T-cell (primary cell): ENCODE data around the gene SPEM1. TPM values are rescaled to one million over a fixed set of nuclear protein-coding genes. Genes with fewer than 3 reads are reported as not detected.

ENCODE experiments used
- total RNA-seq, 35 experiments: library from RNA in 6 of 35; stranded (reverse) in 6 of 35; fragments of 120-200 nt in 1 of 35; gene quantifications; one replicate each; pipeline versions ENCODE4 v1.2.1 to v1.2.4 and lab custom pipeline; 2013 to 2026

Gene SPEM1
- total RNA-seq, 5 donors from 2014 or later (not counting 1 experiment from before 2014, with no cell fraction given): not detected

Other genes with a start within 250 kb of the SPEM1 start
- 1 to 10 TPM in 2 of 5 donors, under 1 TPM in 3; 0.60 to 1.8 (median 0.82) TPM for gene ASGR1, start 241.0 kb upstream of the SPEM1 start, total RNA-seq
- gene DLG4, start 200.5 kb upstream of the SPEM1 start, total RNA-seq: 10 to 100 TPM in 2 of 5 donors, 1 to 10 TPM in 3; 8.1 to 13.6 (median 9.3) TPM
- 100 to 1,000 TPM; 275 to 424 (median 385) TPM for gene ACADVL, start 200.4 kb upstream of the SPEM1 start, total RNA-seq
- gene DVL2, start 185.8 kb upstream of the SPEM1 start, total RNA-seq: 10 to 100 TPM; 48.2 to 76.3 (median 70.4) TPM
- gene PHF23, start 180.9 kb upstream of the SPEM1 start, total RNA-seq: 10 to 100 TPM; 13.3 to 51.6 (median 43.5) TPM
- gene GABARAP, start 177.9 kb upstream of the SPEM1 start, total RNA-seq: 100 to 1,000 TPM; 197 to 278 (median 276) TPM
- 100 to 1,000 TPM; 109 to 131 (median 125) TPM for gene CTDNEP1, start 168.6 kb upstream of the SPEM1 start, total RNA-seq
- gene ELP5, start 168.1 kb upstream of the SPEM1 start, total RNA-seq: 10 to 100 TPM; 29.8 to 35.9 (median 33.3) TPM
- gene CLDN7, start 157.8 kb upstream of the SPEM1 start, total RNA-seq: 1 to 10 TPM; 2.4 to 5.9 (median 2.9) TPM
- under 1 TPM in 1 of 5 donors, not detected in 4; 0.06 TPM for gene SLC2A4, start 138.6 kb upstream of the SPEM1 start, total RNA-seq
- gene YBX2, start 125.7 kb upstream of the SPEM1 start, total RNA-seq: under 1 TPM in 4 of 5 donors, not detected in 1; 0.20 to 0.57 (median 0.45) TPM
- gene EIF5A, start 112.7 kb upstream of the SPEM1 start, total RNA-seq: 100 to 1,000 TPM; 286 to 481 (median 306) TPM
- 100 to 1,000 TPM; 114 to 129 (median 125) TPM for gene GPS2, start 105.0 kb upstream of the SPEM1 start, total RNA-seq
- gene NEURL4, start 91.0 kb upstream of the SPEM1 start, total RNA-seq: 10 to 100 TPM; 49.5 to 90.2 (median 80.0) TPM
- 100 to 1,000 TPM; 531 to 781 (median 649) TPM for gene ACAP1, start 83.8 kb upstream of the SPEM1 start, total RNA-seq
- 1 to 10 TPM; 2.4 to 7.3 (median 4.8) TPM for gene KCTD11, start 68.2 kb upstream of the SPEM1 start, total RNA-seq
- gene TMEM95, start 65.2 kb upstream of the SPEM1 start, total RNA-seq: not detected
- 10 to 100 TPM in 3 of 5 donors, 1 to 10 TPM in 2; 5.7 to 18.3 (median 16.0) TPM for gene TNK1, start 39.2 kb upstream of the SPEM1 start, total RNA-seq
- 100 to 1,000 TPM; 101 to 145 (median 140) TPM for gene PLSCR3, start 25.8 kb upstream of the SPEM1 start, total RNA-seq
- gene TMEM256, start 16.2 kb upstream of the SPEM1 start, total RNA-seq: 10 to 100 TPM; 28.7 to 48.9 (median 45.6) TPM
- 1 to 10 TPM; 6.8 to 8.9 (median 8.4) TPM for gene NLGN2, start 12.5 kb upstream of the SPEM1 start, total RNA-seq
- gene SPEM2, start 5.3 kb downstream of the SPEM1 start, total RNA-seq: not detected
- gene SPEM3, start 8.5 kb downstream of the SPEM1 start, total RNA-seq: not detected
- 10 to 100 TPM in 3 of 5 donors, 1 to 10 TPM in 2; 8.8 to 26.9 (median 23.5) TPM for gene TMEM102, start 15.1 kb downstream of the SPEM1 start, total RNA-seq
- gene FGF11, start 19.2 kb downstream of the SPEM1 start, total RNA-seq: 1 to 10 TPM; 2.4 to 4.2 (median 3.3) TPM
- 10 to 100 TPM in 3 of 5 donors, 1 to 10 TPM in 2; 6.6 to 12.0 (median 11.0) TPM for gene CHRNB1, start 24.7 kb downstream of the SPEM1 start, total RNA-seq
- 10 to 100 TPM; 64.0 to 86.6 (median 82.7) TPM for gene ZBTB4, start 59.3 kb downstream of the SPEM1 start, total RNA-seq
- gene SLC35G6, start 61.1 kb downstream of the SPEM1 start, total RNA-seq: not detected
- gene POLR2A, start 64.0 kb downstream of the SPEM1 start, total RNA-seq: 100 to 1,000 TPM; 198 to 444 (median 212) TPM
- 10 to 100 TPM; 38.3 to 72.8 (median 61.4) TPM for gene TNFSF12, start 128.7 kb downstream of the SPEM1 start, total RNA-seq
- gene TNFSF13, start 138.4 kb downstream of the SPEM1 start, total RNA-seq: 1 to 10 TPM; 1.3 to 5.6 (median 4.6) TPM
- 10 to 100 TPM; 38.7 to 43.3 (median 42.6) TPM for gene SENP3, start 141.6 kb downstream of the SPEM1 start, total RNA-seq
- gene CD68, start 159.3 kb downstream of the SPEM1 start, total RNA-seq: 1 to 10 TPM in 3 of 5 donors, not detected in 2; 4.4 to 7.0 (median 5.5) TPM
- 10 to 100 TPM; 27.0 to 31.4 (median 28.6) TPM for gene MPDU1, start 163.5 kb downstream of the SPEM1 start, total RNA-seq
- gene SOX15, start 169.8 kb downstream of the SPEM1 start, total RNA-seq: 1 to 10 TPM in 2 of 5 donors, under 1 TPM in 1, not detected in 2; 0.70 to 1.2 (median 1.1) TPM
- 10 to 100 TPM; 25.4 to 44.7 (median 40.5) TPM for gene FXR2, start 194.6 kb downstream of the SPEM1 start, total RNA-seq
- 10 to 100 TPM; 53.2 to 68.8 (median 58.5) TPM for gene SAT2, start 207.5 kb downstream of the SPEM1 start, total RNA-seq
- not detected for gene SHBG, start 209.8 kb downstream of the SPEM1 start, total RNA-seq
- gene ATP1B2, start 230.6 kb downstream of the SPEM1 start, total RNA-seq: under 1 TPM in 4 of 5 donors, not detected in 1; 0.07 to 0.57 (median 0.43) TPM